Suprapubic skin (tissue), 4 donors: Measurements from ENCODE around the gene EPX. TPM values are rescaled to one million over a fixed set of nuclear protein-coding genes. Genes with fewer than 3 reads are reported as not detected.

ENCODE experiments used
- DNase-seq, 2 donors: peaks; one replicate each; pipeline ENCODE4 v3.0.0-alpha.2; 2019; ENCODE audit warnings: low spot score in 2 of 2
- H3K27ac ChIP-seq: fragments of 200-600 bp; sonication (generic); one replicate; pipeline ENCODE4 v1.5.1; 2019
- H3K27me3 ChIP-seq: fragments of 200-600 bp; sonication (generic); one replicate; pipeline ENCODE4 v1.5.1; 2019
- H3K36me3 ChIP-seq: fragments of 200-600 bp; sonication (generic); one replicate; pipeline ENCODE4 v1.5.1; 2019
- H3K4me1 ChIP-seq: fragments of 200-600 bp; sonication (generic); one replicate; pipeline ENCODE4 v1.5.1; 2019
- H3K4me3 ChIP-seq: fragments of 200-600 bp; sonication (generic); one replicate; pipeline ENCODE4 v1.5.1; 2019; ENCODE audit warnings: mild to moderate bottlenecking
- H3K9me3 ChIP-seq: fragments of 200-600 bp; sonication (generic); one replicate; pipeline ENCODE4 v1.5.1; 2019
- CTCF ChIP-seq, 2 donors: fragments of 200-600 bp in 1 of 2; fragments of 450-650 bp in 1 of 2; sonication (generic) in 1 of 2; IDR thresholded peaks; one replicate each; pipeline ENCODE4 v1.5.1; 2016 to 2019; ENCODE audit warnings: antibody characterized with exemption in 2 of 2, mild to moderate bottlenecking in 1 of 2, moderate library complexity in 1 of 2
- EP300 ChIP-seq: sonication (generic); formaldehyde crosslinking; IDR thresholded peaks from one replicate; pipeline ENCODE4 v1.6.1; 2017; ENCODE audit warnings: antibody characterized with exemption
- POLR2A ChIP-seq, 2 donors: fragments of 450-650 bp; IDR thresholded peaks; one replicate each; pipeline ENCODE4 v1.6.1; 2017; ENCODE audit warnings: antibody characterized with exemption in 2 of 2, mild to moderate bottlenecking in 2 of 2, moderate library complexity in 2 of 2
- POLR2AphosphoS5 ChIP-seq, 3 donors: sonication (generic); formaldehyde crosslinking; IDR thresholded peaks; one replicate each; pipeline ENCODE4 v1.6.1; 2017; ENCODE audit warnings: antibody characterized with exemption in 3 of 3
- WGBS: methylation state at CpG from one replicate; pipeline ENCODE4 v1.1.5; 2018; 5-methylcytosine and 5-hydroxymethylcytosine counted together
- total RNA-seq, 4 donors: library from RNA; depleted of rRNA; stranded (reverse); fragments of >200 nt; gene quantifications; one replicate each; pipeline ENCODE4 v1.1.0, GENCODE V29; 2016

The EPX gene
- total RNA-seq, 4 donors from 2014 or later = 0.25 TPM; not detected in 3

GRCh38 chr17:58217766-58218165 lies 25.2 kb downstream of the EPX start:
- no peak for TF ChIP-seq POLR2AphosphoS5 (IDR thresholded peaks at IDR 0.05)
- no peak for TF ChIP-seq CTCF (IDR thresholded peaks at IDR 0.05)
- TF ChIP-seq POLR2A (IDR thresholded peaks at IDR 0.05) = no peak
- TF ChIP-seq EP300 = no peak
- peaks cover 34% of the 10 kb centered on the region for H3K36me3 ChIP-seq
- H3K4me1 ChIP-seq = peaks cover 7% of the 10 kb centered on the region
- no peak overlapping the region for H3K4me3 ChIP-seq
- no peak for DNase-seq
- H3K27ac ChIP-seq = no peak overlapping the region
- no peaks in the 10 kb centered on the region for H3K9me3 ChIP-seq
- no peaks in the 10 kb centered on the region for H3K27me3 ChIP-seq
- WGBS = 95% methylated on average over 3 of the region's 3 CpGs

GRCh38 chr17:58219007-58219788 lies 26.7 kb downstream of the EPX start, which contains the start of gene MKS1:
Gene MKS1 (minus strand): TSS chr17:58219255. CDS start chr17:58219230, 25 bp downstream.
- TF ChIP-seq POLR2A (IDR thresholded peaks at IDR 0.05) (peak in 1 of 2 donors; percentile 27), EP300 (no peak), CTCF (IDR thresholded peaks at IDR 0.05) (peak; percentile 38 to 87), POLR2AphosphoS5 (IDR thresholded peaks at IDR 0.05) (peak in 2 of 3 donors; percentile 52 to 68)
- DNase-seq = peak; percentile 95 to 96
- H3K27ac ChIP-seq = peak within 1 kb of the TSS; percentile 85
- 2% methylated on average over 40 of the region's 56 CpGs for WGBS
- H3K4me1 ChIP-seq = peaks cover 7% of the 10 kb centered on the region
- H3K9me3 ChIP-seq = no peaks in the 10 kb centered on the region
- peaks cover 19% of the 10 kb centered on the region for H3K36me3 ChIP-seq
- H3K4me3 ChIP-seq = peak within 1 kb of the TSS; percentile 89
- H3K27me3 ChIP-seq = no peaks in the 10 kb centered on the region

GRCh38 chr17:58219789-58220183 lies 27.3 kb downstream of the EPX start:
- Histone ChIP-seq H3K4me3 (peak overlapping the region; percentile 89), H3K9me3 (no peaks in the 10 kb centered on the region), H3K27me3 (no peaks in the 10 kb centered on the region), H3K27ac (peak overlapping the region; percentile 85), H3K4me1 (peaks cover 7% of the 10 kb centered on the region), H3K36me3 (peaks cover 14% of the 10 kb centered on the region)
- TF ChIP-seq CTCF (IDR thresholded peaks at IDR 0.05) = no peak
- TF ChIP-seq POLR2AphosphoS5 (IDR thresholded peaks at IDR 0.05) = no peak
- no peak for TF ChIP-seq POLR2A (IDR thresholded peaks at IDR 0.05)
- no peak for TF ChIP-seq EP300
- DNase-seq = no peak
- WGBS = 62% methylated on average over 7 of the region's 7 CpGs

- no peaks in the 10 kb centered on the region for H3K36me3 ChIP-seq
- no peak overlapping the region for H3K27ac ChIP-seq
- H3K4me3 ChIP-seq = no peak overlapping the region
- WGBS = 56% methylated on average over 1 of the region's 1 CpG
- DNase-seq = no peak
- H3K27me3 ChIP-seq = no peaks in the 10 kb centered on the region
- no peak for TF ChIP-seq POLR2AphosphoS5 (IDR thresholded peaks at IDR 0.05)
- TF ChIP-seq POLR2A (IDR thresholded peaks at IDR 0.05) = no peak
- no peak for TF ChIP-seq CTCF (IDR thresholded peaks at IDR 0.05)
- TF ChIP-seq EP300 = no peak
- H3K9me3 ChIP-seq = no peaks in the 10 kb centered on the region
- H3K4me1 ChIP-seq = peaks cover 7% of the 10 kb centered on the region
Measured at GRCh38 chr17:58224315-58224714, 31.8 kb downstream of the EPX start.

GRCh38 chr17:58227733-58228132 lies 35.2 kb downstream of the EPX start:
- TF ChIP-seq EP300 (no peak), POLR2AphosphoS5 (IDR thresholded peaks at IDR 0.05) (no peak), POLR2A (IDR thresholded peaks at IDR 0.05) (no peak)
- Histone ChIP-seq H3K9me3 (no peaks in the 10 kb centered on the region), H3K27ac (no peak overlapping the region), H3K36me3 (no peaks in the 10 kb centered on the region), H3K4me3 (no peak overlapping the region), H3K27me3 (peaks cover 1% of the 10 kb centered on the region), H3K4me1 (no peaks in the 10 kb centered on the region)
- WGBS = 76% methylated on average over 3 of the region's 3 CpGs
- DNase-seq = peak in 1 of 2 donors; percentile 61
